WERI-Rb-1 (cell line): Measurements from ENCODE around the gene ARHGEF3.

Experiments used
- DNase-seq: peaks from one replicate; pipeline ENCODE4 v3.0.0-alpha.2; 2020
- H3K27ac ChIP-seq: fragments of 250-450 bp; sonication (Bioruptor Pico); 2 replicates; pipeline ENCODE4 v1.5.1; 2020; ENCODE audit warnings: mild to moderate bottlenecking, moderate library complexity
- H3K27me3 ChIP-seq: fragments of 250-450 bp; sonication (Bioruptor Pico); 2 replicates; pipeline ENCODE4 v1.5.1; 2021; ENCODE audit warnings: mild to moderate bottlenecking, low read depth, moderate library complexity; ENCODE audit not compliant: insufficient read depth, severe bottlenecking
- H3K36me3 ChIP-seq: fragments of 250-450 bp; sonication (Bioruptor Pico); 2 replicates; pipeline ENCODE4 v1.5.1; 2020; ENCODE audit warnings: mild to moderate bottlenecking, moderate library complexity
- H3K4me3 ChIP-seq: 2 replicates; pipeline ENCODE4 v1.5.1; 2011; ENCODE audit warnings: low read depth, mild to moderate bottlenecking, control low read depth, low read length
- H3K9me3 ChIP-seq: fragments of 250-450 bp; sonication (Bioruptor Pico); 2 replicates; pipeline ENCODE4 v1.5.1; 2021; ENCODE audit warnings: mild to moderate bottlenecking, moderate library complexity; ENCODE audit not compliant: severe bottlenecking
- TF ChIP-seq, protein P1 (sequence below): IDR thresholded peaks from 2 replicates; pipeline ENCODE4 v1.5.1; 2011; ENCODE audit warnings: low read depth, mild to moderate bottlenecking, control low read depth, inconsistent platforms, low read length

The ARHGEF3 gene

GRCh38 chr3:56754741-56755417 lies 46.9 kb downstream of the ARHGEF3 start:
- TF ChIP-seq, protein P1, sequence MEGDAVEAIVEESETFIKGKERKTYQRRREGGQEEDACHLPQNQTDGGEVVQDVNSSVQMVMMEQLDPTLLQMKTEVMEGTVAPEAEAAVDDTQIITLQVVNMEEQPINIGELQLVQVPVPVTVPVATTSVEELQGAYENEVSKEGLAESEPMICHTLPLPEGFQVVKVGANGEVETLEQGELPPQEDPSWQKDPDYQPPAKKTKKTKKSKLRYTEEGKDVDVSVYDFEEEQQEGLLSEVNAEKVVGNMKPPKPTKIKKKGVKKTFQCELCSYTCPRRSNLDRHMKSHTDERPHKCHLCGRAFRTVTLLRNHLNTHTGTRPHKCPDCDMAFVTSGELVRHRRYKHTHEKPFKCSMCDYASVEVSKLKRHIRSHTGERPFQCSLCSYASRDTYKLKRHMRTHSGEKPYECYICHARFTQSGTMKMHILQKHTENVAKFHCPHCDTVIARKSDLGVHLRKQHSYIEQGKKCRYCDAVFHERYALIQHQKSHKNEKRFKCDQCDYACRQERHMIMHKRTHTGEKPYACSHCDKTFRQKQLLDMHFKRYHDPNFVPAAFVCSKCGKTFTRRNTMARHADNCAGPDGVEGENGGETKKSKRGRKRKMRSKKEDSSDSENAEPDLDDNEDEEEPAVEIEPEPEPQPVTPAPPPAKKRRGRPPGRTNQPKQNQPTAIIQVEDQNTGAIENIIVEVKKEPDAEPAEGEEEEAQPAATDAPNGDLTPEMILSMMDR, result no peak
- no peak for DNase-seq
- Histone ChIP-seq H3K27me3 (no peaks in the 10 kb centered on the region), H3K27ac (no peak overlapping the region), H3K4me3 (no peak overlapping the region), H3K36me3 (no peaks in the 10 kb centered on the region), H3K9me3 (no peaks in the 10 kb centered on the region)

GRCh38 chr3:56753206-56753820 lies 48.4 kb downstream of the ARHGEF3 start:
- no peaks in the 10 kb centered on the region for H3K27me3 ChIP-seq
- no peak for DNase-seq
- no peaks in the 10 kb centered on the region for H3K36me3 ChIP-seq
- no peak overlapping the region for H3K27ac ChIP-seq
- TF ChIP-seq, protein P1, result no peak
- no peak overlapping the region for H3K4me3 ChIP-seq
- no peaks in the 10 kb centered on the region for H3K9me3 ChIP-seq

- H3K36me3 ChIP-seq, result no peaks in the 10 kb centered on the region
- no peak overlapping the region for H3K4me3 ChIP-seq
- no peaks in the 10 kb centered on the region for H3K9me3 ChIP-seq
- H3K27me3 ChIP-seq, result no peaks in the 10 kb centered on the region
- no peak overlapping the region for H3K27ac ChIP-seq
- TF ChIP-seq, protein P1, result no peak
- DNase-seq, result no peak
Measured at GRCh38 chr3:56751056-56751707, 50.6 kb downstream of the ARHGEF3 start.

GRCh38 chr3:56748663-56749231 lies 53.0 kb downstream of the ARHGEF3 start:
- TF ChIP-seq, protein P1, result no peak
- no peak for DNase-seq
- no peaks in the 10 kb centered on the region for H3K36me3 ChIP-seq
- no peak overlapping the region for H3K4me3 ChIP-seq
- H3K9me3 ChIP-seq, result no peaks in the 10 kb centered on the region
- no peaks in the 10 kb centered on the region for H3K27me3 ChIP-seq
- H3K27ac ChIP-seq, result no peak overlapping the region

DNA sequence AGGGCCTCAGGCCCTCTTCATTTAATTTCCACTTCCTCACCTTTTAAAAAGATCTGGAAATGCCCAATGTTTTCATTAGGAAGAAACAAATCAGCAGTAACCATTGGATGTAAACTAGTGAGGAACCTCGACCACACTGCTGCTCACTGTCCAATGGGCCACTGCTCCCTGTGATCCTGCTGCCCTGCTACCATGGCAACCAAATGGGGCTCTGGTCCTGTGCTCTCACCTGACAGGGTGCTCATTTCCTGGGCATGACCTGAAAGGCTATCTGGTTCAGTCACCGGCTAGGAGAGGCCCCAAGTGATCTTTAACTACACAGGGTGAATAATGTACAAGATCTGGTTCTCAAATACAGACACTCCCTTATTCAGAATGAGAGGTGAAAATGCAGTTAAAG lies 54.6 kb downstream of the ARHGEF3 start:
- no peaks in the 10 kb centered on the region for H3K36me3 ChIP-seq

More for the DNA sequence above, 54.6 kb downstream of the ARHGEF3 start:
- H3K9me3 ChIP-seq, result no peaks in the 10 kb centered on the region
- no peak overlapping the region for H3K27ac ChIP-seq
- TF ChIP-seq, protein P1, result no peak
- H3K4me3 ChIP-seq, result no peak overlapping the region
- no peaks in the 10 kb centered on the region for H3K27me3 ChIP-seq
- DNase-seq, result no peak
